Measurements from ENCODE around the gene ZNF223. TPM values are rescaled to one million over a fixed set of nuclear protein-coding genes. Genes with fewer than 3 reads are reported as not detected.

Gene ZNF223
- total RNA-seq, 1 experiment from 2014 or later, result not detected

- H3K4me3 ChIP-seq (ENCODE audit: low read length), result peak within 1 kb of the TSS; percentile 81
- TSS peak; percentile 89 for BruUV-seq (replicated peaks)
- H3K27ac ChIP-seq (ENCODE audit: low read length), result no peak within 1 kb of the TSS
- intact Hi-C loops (cut with micrococcal nuclease), result loop anchor here (1.0 to 2.0 kb wide), 4 partner anchors 18 to 110 kb away; partner anchors contain the start of genes ZNF155, ZNF224, ZNF225 and ZNF284
- no peaks in the 10 kb centered on the region for H3K4me1 ChIP-seq (ENCODE audit: insufficient read depth, low read length)
- H4K20me1 ChIP-seq (ENCODE audit: low read length), result no peaks in the 10 kb centered on the region
- ChIA-PET CTCF (interaction anchor here (0.6 kb wide), 1 partner anchor 953 kb away, joined by 4 read pairs; no protein-coding TSS in a partner anchor), POLR2A (ENCODE audit: unreplicated experiment) (no interaction called here)
- H3K9me2 ChIP-seq (replicated peaks; ENCODE audit: low read length), result no peaks in the 10 kb centered on the region
- H3K9ac ChIP-seq (ENCODE audit: low read length), result peak within 1 kb of the TSS; percentile 62
- peaks cover 17% of the 10 kb centered on the region for H3K36me3 ChIP-seq (ENCODE audit: low read depth, low read length)
- peak within 1 kb of the TSS; percentile 99 for H2AFZ ChIP-seq (ENCODE audit: low read length)
- H3F3A ChIP-seq (ENCODE audit: low read length, unreplicated experiment), result no peaks in the 10 kb centered on the region
- peaks cover 6% of the 10 kb centered on the region for H3K79me2 ChIP-seq (ENCODE audit: low read length)
- ATAC-seq (peak; percentile 97), DNase-seq (peak; percentile 93)
- TF ChIP-seq EZH2phosphoT487 (IDR thresholded peaks at IDR 0.05; ENCODE audit: borderline replicate concordance, low read length) (no peak), EZH2 (IDR thresholded peaks at IDR 0.05; ENCODE audit: low read length, unreplicated experiment) (no peak), CTCF (conservative IDR thresholded peaks at IDR 0.05; ENCODE audit: low read depth, low read length) (no peak)
- H3K27me3 ChIP-seq (ENCODE audit: low read length), result no peaks in the 10 kb centered on the region
- H3K9me3 ChIP-seq (ENCODE audit: low read length), result no peaks in the 10 kb centered on the region
- peak within 1 kb of the TSS; percentile 86 for H3K4me2 ChIP-seq (ENCODE audit: low read length)
These were observed 49.0 kb upstream of the ZNF223 start, which contains the start of gene ZNF230 for GRCh38 chr19:44002566-44003460. TSS of gene ZNF230 (plus strand) at chr19:44002957. CDS start at chr19:44007079, 4,122 bp downstream.

GRCh38 chr19:44003461-44004009, 48.3 kb upstream of the ZNF223 start:
- no TSS peak for BruUV-seq (replicated peaks)
- ChIA-PET POLR2A (ENCODE audit: unreplicated experiment) (no interaction called here), CTCF (interaction anchor here (0.6 to 1.0 kb wide), 3 partner anchors 92 to 953 kb away, joined by 3 to 4 read pairs (median 3); no protein-coding TSS in a partner anchor)
- peaks cover 6% of the 10 kb centered on the region for H3K79me2 ChIP-seq (ENCODE audit: low read length)
- ATAC-seq, result peak; percentile 26
- H4K20me1 ChIP-seq (ENCODE audit: low read length), result no peaks in the 10 kb centered on the region
- no peaks in the 10 kb centered on the region for H3K9me2 ChIP-seq (replicated peaks; ENCODE audit: low read length)
- peak overlapping the region; percentile 99 for H2AFZ ChIP-seq (ENCODE audit: low read length)
- no peak for DNase-seq
- H3K27ac ChIP-seq (ENCODE audit: low read length), result no peak overlapping the region
- H3F3A ChIP-seq (ENCODE audit: low read length, unreplicated experiment), result no peaks in the 10 kb centered on the region
- no peak for TF ChIP-seq CTCF (conservative IDR thresholded peaks at IDR 0.05; ENCODE audit: low read depth, low read length)
- TF ChIP-seq EZH2phosphoT487 (IDR thresholded peaks at IDR 0.05; ENCODE audit: borderline replicate concordance, low read length), result no peak
- no peak for TF ChIP-seq EZH2 (IDR thresholded peaks at IDR 0.05; ENCODE audit: low read length, unreplicated experiment)
- peaks cover 24% of the 10 kb centered on the region for H3K36me3 ChIP-seq (ENCODE audit: low read depth, low read length)
- no peaks in the 10 kb centered on the region for H3K27me3 ChIP-seq (ENCODE audit: low read length)
- no peaks in the 10 kb centered on the region for H3K4me1 ChIP-seq (ENCODE audit: insufficient read depth, low read length)
- intact Hi-C loops (cut with micrococcal nuclease), result loop anchor here (2.0 kb wide), 2 partner anchors 19 to 69 kb away; partner anchors contain the start of genes ZNF155 and ZNF284
- H3K4me3 ChIP-seq (ENCODE audit: low read length), result peak overlapping the region; percentile 81
- H3K9me3 ChIP-seq (ENCODE audit: low read length), result no peaks in the 10 kb centered on the region
- H3K4me2 ChIP-seq (ENCODE audit: low read length), result peak overlapping the region; percentile 86
- peak overlapping the region; percentile 62 for H3K9ac ChIP-seq (ENCODE audit: low read length)

Measured in PC-3 (cell line).